ENCODE data around the gene ANKRD35. TPM values are rescaled to one million over a fixed set of nuclear protein-coding genes. Genes with fewer than 3 reads are reported as not detected.
"Not testable (repeated sequence)": the region's sequence is repeated elsewhere in the genome, so short reads cannot be mapped to it uniquely, and the experiment has no call there.

The ANKRD35 gene
- polyA plus RNA-seq, 1 of the 3 experiments (the other 2 are of a cell fraction) = 0.08 TPM

- 89% methylated on average over 3 of the region's 4 CpGs for WGBS (ENCODE audit: low lambda C conversion rate)
- CTCF ChIA-PET = interaction anchor here (16.4 kb wide), 1 partner anchor 25 kb away, joined by 281 read pairs; no protein-coding TSS in a partner anchor
- H3K9me2 ChIP-seq; DNase-seq; H3K9me3 ChIP-seq; H3K27me3 ChIP-seq (ENCODE audit: insufficient read depth); H3K27ac ChIP-seq (ENCODE audit: low read depth in 2 of 2, low read length in 1 of 2); POLR2A ChIA-PET; H3K9ac ChIP-seq; H4K20me1 ChIP-seq (ENCODE audit: insufficient read depth); H2AFZ ChIP-seq (ENCODE audit: low read depth): not testable (repeated sequence)
- Histone ChIP-seq H3K79me2 (ENCODE audit: insufficient read depth) (peaks cover 19% of the 10 kb centered on the region), H3F3A (replicated peaks; ENCODE audit: insufficient read depth) (peaks cover 33% of the 10 kb centered on the region), H3K36me3 (replicated peaks in 1 of 2; ENCODE audit: control insufficient read depth in 1 of 2, insufficient read depth in 2 of 2, low read length in 1 of 2) (peaks cover 17 to 31% of the 10 kb centered on the region in 2 experiments), H3K4me1 (ENCODE audit: control insufficient read depth in 1 of 2, insufficient read depth in 2 of 2, low read depth in 1 of 2, low read length in 1 of 2) (peaks cover 0 to 18% of the 10 kb centered on the region in 2 experiments; a peak in 2 of 4 replicates), H3K4me2 (peak overlapping the region; percentile 91; the same call in 1 of the 2 replicates), H3K4me3 (ENCODE audit: low read depth in 2 of 2, low read length in 1 of 2) (peak overlapping the region in 1 of 2 experiments; percentile 83; a peak in 1 of 4 replicates)
Measured at GRCh38 chr1:145920297-145920696, 34.6 kb upstream of the ANKRD35 start.

GRCh38 chr1:145918992-145919939 is 33.6 kb upstream of the ANKRD35 start:
- H3K4me2 ChIP-seq = peak overlapping the region; percentile 91
- H3K9ac ChIP-seq = peak overlapping the region; percentile 80
- 7% methylated on average over 32 of the region's 33 CpGs for WGBS (ENCODE audit: low lambda C conversion rate)
- CTCF ChIA-PET = interaction anchor here (0.6 to 16.4 kb wide), 7 partner anchors 9 to 59 kb away, joined by 3 to 281 read pairs (median 5); partner anchors contain the start of genes ITGA10, LIX1L and RBM8A
- no peaks in the 10 kb centered on the region for H3K27me3 ChIP-seq (ENCODE audit: insufficient read depth)
- H2AFZ ChIP-seq (ENCODE audit: low read depth) = peak overlapping the region; percentile 86
- H3K36me3 ChIP-seq (replicated peaks in 1 of 2; ENCODE audit: control insufficient read depth in 1 of 2, insufficient read depth in 2 of 2, low read length in 1 of 2) = peaks cover 26 to 35% of the 10 kb centered on the region in 2 experiments
- H3F3A ChIP-seq (replicated peaks; ENCODE audit: insufficient read depth) = peaks cover 33% of the 10 kb centered on the region
- no peaks in the 10 kb centered on the region for H3K9me2 ChIP-seq
- no peaks in the 10 kb centered on the region for H3K9me3 ChIP-seq
- peaks cover 0 to 18% of the 10 kb centered on the region in 2 experiments; a peak in 2 of 4 replicates for H3K4me1 ChIP-seq (ENCODE audit: control insufficient read depth in 1 of 2, insufficient read depth in 2 of 2, low read depth in 1 of 2, low read length in 1 of 2)
- H4K20me1 ChIP-seq (ENCODE audit: insufficient read depth) = no peaks in the 10 kb centered on the region
- POLR2A ChIA-PET = interaction anchor here (1.0 to 2.3 kb wide), 3 partner anchors 9 to 45 kb away, joined by 7 to 19 read pairs (median 10); partner anchors contain the start of genes ANKRD34A, LIX1L, POLR3GL and RBM8A
- TF ChIP-seq MXI1 (IDR thresholded peaks at IDR 0.05; ENCODE audit: low read depth, low read length) = peak; percentile 0; the same call in 1 of the 2 replicates
- TF ChIP-seq MAX (IDR thresholded peaks at IDR 0.05; ENCODE audit: low read depth) = peak; percentile 7; the same call in 1 of the 2 replicates
- TF ChIP-seq NFIC (IDR thresholded peaks at IDR 0.05; ENCODE audit: borderline replicate concordance) = no peak; the same call in 1 of the 2 replicates
- TF ChIP-seq SIN3A (IDR thresholded peaks at IDR 0.05; ENCODE audit: borderline replicate concordance, low read depth, low read length) = 0 out of 2 replicates have a peak, but pooled peaks have one; percentile 9
- no peak for TF ChIP-seq TEAD4 (IDR thresholded peaks at IDR 0.05; ENCODE audit: borderline replicate concordance, insufficient read depth)
- H3K4me3 ChIP-seq (ENCODE audit: low read depth in 2 of 2, low read length in 1 of 2) = peak overlapping the region; percentile 83 to 86
- peak; percentile 73 for DNase-seq
- peak overlapping the region; percentile 85 to 95 for H3K27ac ChIP-seq (ENCODE audit: low read depth in 2 of 2, low read length in 1 of 2)
- H3K79me2 ChIP-seq (ENCODE audit: insufficient read depth) = peaks cover 19% of the 10 kb centered on the region
